ENCODE results near the gene C22orf15.

Gene C22orf15

GRCh38 chr22:23772649-23773473, 10.1 kb downstream of the C22orf15 start, which contains the start of gene MMP11:
Gene MMP11 (plus strand): TSS chr22:23772849. CDS start chr22:23772871, 22 bp downstream.
- peak in 1 of 3 experiments; percentile 33 for DNase-seq (ENCODE audit: low read depth in 2 of 3, low spot score in 2 of 3)

GRCh38 chr22:23773483-23774113, 10.8 kb downstream of the C22orf15 start:
- DNase-seq (ENCODE audit: low read depth in 2 of 3, low spot score in 2 of 3) = no peak

GRCh38 chr22:23774114-23774921, 11.5 kb downstream of the C22orf15 start:
- no peak for DNase-seq (ENCODE audit: low read depth in 2 of 3, low spot score in 2 of 3)

GRCh38 chr22:23774922-23775436, 12.2 kb downstream of the C22orf15 start:
- DNase-seq (ENCODE audit: low read depth in 2 of 3, low spot score in 2 of 3) = no peak

GRCh38 chr22:23775779-23776375, 13.1 kb downstream of the C22orf15 start:
- DNase-seq (ENCODE audit: low read depth in 2 of 3, low spot score in 2 of 3) = no peak

GRCh38 chr22:23777776-23778576, 15.2 kb downstream of the C22orf15 start:
- DNase-seq (ENCODE audit: low read depth in 2 of 3, low spot score in 2 of 3) = no peak

- no peak for DNase-seq (ENCODE audit: low read depth in 2 of 3, low spot score in 2 of 3)
Observed at GRCh38 chr22:23778577-23778900, 15.7 kb downstream of the C22orf15 start.

- no peak for DNase-seq (ENCODE audit: low read depth in 2 of 3, low spot score in 2 of 3)
Observed at GRCh38 chr22:23779083-23779482, 16.3 kb downstream of the C22orf15 start.

- DNase-seq (ENCODE audit: low read depth in 2 of 3, low spot score in 2 of 3) = no peak
Observed at GRCh38 chr22:23779731-23780130, 16.9 kb downstream of the C22orf15 start.

- DNase-seq (ENCODE audit: low read depth in 2 of 3, low spot score in 2 of 3) = no peak
Observed at GRCh38 chr22:23780146-23780748, 17.5 kb downstream of the C22orf15 start.

- no peak for DNase-seq (ENCODE audit: low read depth in 2 of 3, low spot score in 2 of 3)
Observed at GRCh38 chr22:23781065-23781464, 18.3 kb downstream of the C22orf15 start.

GRCh38 chr22:23781511-23782183, 18.9 kb downstream of the C22orf15 start:
- DNase-seq (ENCODE audit: low read depth in 2 of 3, low spot score in 2 of 3) = no peak

- DNase-seq (ENCODE audit: low read depth in 2 of 3, low spot score in 2 of 3) = no peak
Observed at GRCh38 chr22:23782252-23782651, 19.5 kb downstream of the C22orf15 start.

- DNase-seq (ENCODE audit: low read depth in 2 of 3, low spot score in 2 of 3) = no peak
Observed at GRCh38 chr22:23782703-23783102, 19.9 kb downstream of the C22orf15 start.

GRCh38 chr22:23783265-23784150, 20.7 kb downstream of the C22orf15 start:
- no peak for DNase-seq (ENCODE audit: low read depth in 2 of 3, low spot score in 2 of 3)

- DNase-seq (ENCODE audit: low read depth in 2 of 3, low spot score in 2 of 3) = no peak
Observed at GRCh38 chr22:23784215-23784732, 21.5 kb downstream of the C22orf15 start.

GRCh38 chr22:23786261-23786710, 23.5 kb downstream of the C22orf15 start:
- no peak for DNase-seq (ENCODE audit: low read depth in 2 of 3, low spot score in 2 of 3)
